HEK293 (cell line): Measurements from ENCODE around the gene MEF2C.
A peak's percentile ranks its signal among the peaks of the same experiment; 100 is the strongest.

Source experiments
- ATF2 ChIP-seq: fragments of 450-650 bp; formaldehyde crosslinking; IDR thresholded peaks from 2 replicates; pipeline ENCODE4 v1.5.1; 2016; ENCODE audit warnings: missing biosample characterization, missing genetic modification characterization, low read depth
- CTCF ChIP-seq: fragments of 450-650 bp; formaldehyde crosslinking; IDR thresholded peaks from 2 replicates; pipeline ENCODE4 v1.5.1; 2016; ENCODE audit warnings: missing biosample characterization, missing genetic modification characterization
- GLI4 ChIP-seq: fragments of 450-650 bp; formaldehyde crosslinking; IDR thresholded peaks from 2 replicates; pipeline ENCODE4 v1.5.1; 2016; ENCODE audit warnings: missing biosample characterization, missing genetic modification characterization
- HOXA7 ChIP-seq: sonication (generic); formaldehyde crosslinking; IDR thresholded peaks from 2 replicates; pipeline ENCODE4 v1.8.1; 2022; ENCODE audit warnings: missing genetic modification reagents, borderline replicate concordance
- INSM2 ChIP-seq: fragments of 450-650 bp; formaldehyde crosslinking; IDR thresholded peaks from 2 replicates; pipeline ENCODE4 v1.5.1; 2016; ENCODE audit warnings: missing biosample characterization, missing genetic modification characterization
- KLF1 ChIP-seq: fragments of 450-650 bp; formaldehyde crosslinking; IDR thresholded peaks from 2 replicates; pipeline ENCODE4 v1.5.1; 2016; ENCODE audit warnings: missing biosample characterization, missing genetic modification characterization
- KLF10 ChIP-seq: fragments of 450-650 bp; IDR thresholded peaks from 2 replicates; pipeline ENCODE4 v1.5.1; 2018; ENCODE audit warnings: missing biosample characterization, mild to moderate bottlenecking, missing genetic modification characterization
- KLF17 ChIP-seq: fragments of 450-650 bp; formaldehyde crosslinking; IDR thresholded peaks from 2 replicates; pipeline ENCODE4 v1.5.1; 2016; ENCODE audit warnings: missing biosample characterization, missing genetic modification characterization
- KLF9 ChIP-seq: fragments of 450-650 bp; formaldehyde crosslinking; IDR thresholded peaks from 2 replicates; pipeline ENCODE4 v1.5.1; 2016; ENCODE audit warnings: missing biosample characterization, missing genetic modification characterization, low read depth
- MYNN ChIP-seq: fragments of 450-650 bp; formaldehyde crosslinking; IDR thresholded peaks from 2 replicates; pipeline ENCODE4 v1.5.1; 2016; ENCODE audit warnings: missing biosample characterization, missing genetic modification characterization, borderline replicate concordance
- PATZ1 ChIP-seq: fragments of 450-650 bp; formaldehyde crosslinking; IDR thresholded peaks from 2 replicates; pipeline ENCODE4 v1.5.1; 2016; ENCODE audit warnings: missing biosample characterization, missing genetic modification characterization
- PRDM10 ChIP-seq: fragments of 450-650 bp; formaldehyde crosslinking; IDR thresholded peaks from 2 replicates; pipeline ENCODE4 v1.5.1; 2016; ENCODE audit warnings: missing biosample characterization, missing genetic modification characterization
- SP2 ChIP-seq: fragments of 450-650 bp; formaldehyde crosslinking; IDR thresholded peaks from 2 replicates; pipeline ENCODE4 v1.5.1; 2016; ENCODE audit warnings: missing biosample characterization, missing genetic modification characterization
- SP7 ChIP-seq: fragments of 450-650 bp; formaldehyde crosslinking; IDR thresholded peaks from 2 replicates; pipeline ENCODE4 v1.5.1; 2016; ENCODE audit warnings: missing biosample characterization, missing genetic modification characterization
- ZBTB8A ChIP-seq: fragments of 450-650 bp; formaldehyde crosslinking; IDR thresholded peaks from 2 replicates; pipeline ENCODE4 v1.5.1; 2016; ENCODE audit warnings: missing biosample characterization, missing genetic modification characterization
- ZFP41 ChIP-seq: fragments of 450-650 bp; formaldehyde crosslinking; IDR thresholded peaks from 2 replicates; pipeline ENCODE4 v1.5.1; 2016; ENCODE audit warnings: missing biosample characterization, missing genetic modification characterization, borderline replicate concordance
- ZNF335 ChIP-seq: fragments of 450-650 bp; formaldehyde crosslinking; conservative IDR thresholded peaks from 2 replicates; pipeline ENCODE4 v1.5.1; 2016; ENCODE audit warnings: missing biosample characterization, missing genetic modification characterization
- ZNF366 ChIP-seq: fragments of 450-650 bp; formaldehyde crosslinking; conservative IDR thresholded peaks from 2 replicates; pipeline ENCODE4 v1.5.1; 2016; ENCODE audit warnings: missing biosample characterization, missing genetic modification characterization
- ZNF391 ChIP-seq: fragments of 450-650 bp; formaldehyde crosslinking; IDR thresholded peaks from 2 replicates; pipeline ENCODE4 v1.5.1; 2016; ENCODE audit warnings: low read depth, missing biosample characterization, missing genetic modification characterization, borderline replicate concordance
- ZNF394 ChIP-seq: fragments of 450-650 bp; formaldehyde crosslinking; IDR thresholded peaks from 2 replicates; pipeline ENCODE4 v1.5.1; 2016; ENCODE audit warnings: missing biosample characterization, missing genetic modification characterization, mild to moderate bottlenecking, moderate library complexity, borderline replicate concordance
- ZNF416 ChIP-seq: fragments of 450-650 bp; formaldehyde crosslinking; IDR thresholded peaks from 2 replicates; pipeline ENCODE4 v1.5.1; 2016; ENCODE audit warnings: missing biosample characterization, missing genetic modification characterization
- ZNF561 ChIP-seq: fragments of 450-650 bp; IDR thresholded peaks from 2 replicates; pipeline ENCODE4 v1.5.1; 2018; ENCODE audit warnings: missing biosample characterization, missing genetic modification characterization, borderline replicate concordance
- ZNF571 ChIP-seq: fragments of 450-650 bp; formaldehyde crosslinking; IDR thresholded peaks from 2 replicates; pipeline ENCODE4 v1.5.0; 2017; ENCODE audit warnings: missing biosample characterization, missing genetic modification characterization
- ZNF600 ChIP-seq: fragments of 450-650 bp; formaldehyde crosslinking; IDR thresholded peaks from 2 replicates; pipeline ENCODE4 v1.5.1; 2016; ENCODE audit warnings: missing biosample characterization, missing genetic modification characterization
- ZNF610 ChIP-seq: fragments of 450-650 bp; formaldehyde crosslinking; IDR thresholded peaks from 2 replicates; pipeline ENCODE4 v1.5.1; 2016; ENCODE audit warnings: missing biosample characterization, missing genetic modification characterization, borderline replicate concordance
- ZNF664 ChIP-seq: fragments of 450-650 bp; formaldehyde crosslinking; IDR thresholded peaks from 2 replicates; pipeline ENCODE4 v1.5.1; 2016; ENCODE audit warnings: missing biosample characterization, missing genetic modification characterization
- ZXDB ChIP-seq: fragments of 450-650 bp; formaldehyde crosslinking; IDR thresholded peaks from 2 replicates; pipeline ENCODE4 v1.5.1; 2016; ENCODE audit warnings: missing biosample characterization, missing genetic modification characterization

MEF2C gene

GRCh38 chr5:88683506-88684135 lies 199.4 kb downstream of the MEF2C start (continued):
- TF ChIP-seq CTCF (tag by site-specific recombination) (peak; percentile 91), ZNF394 (tag by site-specific recombination) (peak; percentile 29; the same call in 1 of the 2 replicates), ZNF416 (tag by site-specific recombination) (no peak), KLF17 (tag by site-specific recombination) (peak; percentile 52; the same call in 1 of the 2 replicates), ZNF610 (tag by site-specific recombination) (peak; percentile 77; the same call in 1 of the 2 replicates), ZNF366 (tag by site-specific recombination) (0 out of 2 replicates have a peak, but pooled peaks have one; percentile 44), ATF2 (no peak), ZXDB (tag by site-specific recombination) (peak; percentile 89), MYNN (tag by site-specific recombination) (peak; percentile 68; the same call in 1 of the 2 replicates), ZFP41 (tag by site-specific recombination) (no peak), PATZ1 (peak; percentile 76), ZNF561 (tag by site-specific recombination) (peak; percentile 48; the same call in 1 of the 2 replicates), ZNF600 (tag by site-specific recombination) (peak; percentile 94), GLI4 (0 out of 2 replicates have a peak, but pooled peaks have one; percentile 59), PRDM10 (tag by site-specific recombination) (peak; percentile 56; the same call in 1 of the 2 replicates), ZNF335 (tag by site-specific recombination) (peak; percentile 85), ZNF664 (tag by site-specific recombination) (no peak), ZNF391 (tag by site-specific recombination) (peak; percentile 61; the same call in 1 of the 2 replicates), INSM2 (0 out of 2 replicates have a peak, but pooled peaks have one; percentile 17), SP7 (tag by site-specific recombination) (peak; percentile 66), KLF1 (tag by site-specific recombination) (peak; percentile 52), KLF9 (tag by site-specific recombination) (peak; percentile 21; the same call in 1 of the 2 replicates), ZNF571 (tag by site-specific recombination) (no peak), HOXA7 (no peak), KLF10 (no peak), SP2 (tag by site-specific recombination) (peak; percentile 55), ZBTB8A (tag by site-specific recombination) (peak; percentile 40; the same call in 1 of the 2 replicates)
